B cell (primary cell): Measurements from ENCODE around the gene PHEX. TPM values are rescaled to one million over a fixed set of nuclear protein-coding genes. Genes with fewer than 3 reads are reported as not detected.

ENCODE experiments used
- ATAC-seq: fragments of 200-7000 bp; cut with Tn5 transposase; one replicate; pipeline ENCODE4 v1.10.0; 2021; ENCODE audit warnings: low read depth, mild to moderate bottlenecking, moderate number of reproducible peaks, moderate library complexity
- CTCF ChIA-PET: fragments of 350-600 bp; sonication (Branson Sonifier 250); formaldehyde crosslinking; loops from one replicate; lab custom pipeline; 2021; ENCODE audit warnings: antibody characterized with exemption, inconsistent platforms; lab: Charles Lee
- POLR2A ChIA-PET: fragments of 350-600 bp; sonication (Branson Sonifier 250); formaldehyde crosslinking; loops from one replicate; lab custom pipeline; 2021; ENCODE audit warnings: antibody characterized with exemption; lab: Charles Lee
- DNase-seq: peaks from one replicate; pipeline ENCODE4 v3.0.0; 2013
- H2AFZ ChIP-seq: 2 replicates; pipeline ENCODE4 v1.6.1; 2012; ENCODE audit warnings: mild to moderate bottlenecking, low read depth, low read length; ENCODE audit not compliant: insufficient read depth, poor library complexity, severe bottlenecking
- H3K27ac ChIP-seq, 2 donors: 1 replicate in 1 of 2; 2 replicates in 1 of 2; pipeline ENCODE4 v1.5.1; 2012 to 2013; ENCODE audit warnings: low read length in 2 of 2, mild to moderate bottlenecking in 2 of 2, moderate library complexity in 1 of 2
- H3K27me3 ChIP-seq, 4 experiments: fragments of 200-600 bp in 1 of 4; sonication (generic) in 1 of 4; replicated peaks in 1 of 4; 1 replicate in 2 of 4; 2 replicates in 2 of 4; pipeline versions ENCODE4 v1.6.1 to v1.7.0; 2013 to 2016; ENCODE audit warnings: low read length in 3 of 4, mild to moderate bottlenecking in 2 of 4, mixed read lengths in 1 of 4, moderate library complexity in 1 of 4; ENCODE audit not compliant: insufficient read depth in 4 of 4, control insufficient read depth in 3 of 4; ENCODE audit errors: control extremely low read depth in 1 of 4
- H3K36me3 ChIP-seq, 2 experiments: replicated peaks in 1 of 2; 1 replicate in 1 of 2; 2 replicates in 1 of 2; pipeline versions ENCODE4 v1.6.1 to v1.7.1; 2013; ENCODE audit warnings: low read length in 1 of 2; ENCODE audit not compliant: insufficient read depth in 2 of 2, control insufficient read depth in 1 of 2; ENCODE audit errors: control extremely low read depth in 1 of 2, extremely low read depth in 1 of 2
- H3K4me1 ChIP-seq, 2 donors: fragments of 200-600 bp in 1 of 2; sonication (generic) in 1 of 2; 1 replicate in 1 of 2; 2 replicates in 1 of 2; pipeline versions ENCODE4 v1.5.1 to v1.6.1; 2013 to 2017; ENCODE audit warnings: low read length in 2 of 2; ENCODE audit not compliant: control insufficient read depth in 2 of 2, insufficient read depth in 2 of 2
- H3K4me2 ChIP-seq: replicated peaks from 2 replicates; pipeline ENCODE3; 2012; ENCODE audit warnings: mild to moderate bottlenecking, low read depth, low read length; ENCODE audit not compliant: poor library complexity, severe bottlenecking
- H3K4me3 ChIP-seq, 5 experiments: fragments of 200-600 bp in 1 of 5; sonication (generic) in 1 of 5; 1 replicate in 3 of 5; 2 replicates in 2 of 5; pipeline versions ENCODE4 v1.5.1 to v1.7.0; 2011 to 2016; ENCODE audit warnings: low read length in 4 of 5, mild to moderate bottlenecking in 4 of 5, low read depth in 2 of 5, control low read depth in 1 of 5, moderate library complexity in 1 of 5; ENCODE audit not compliant: insufficient read depth in 1 of 5; ENCODE audit errors: control extremely low read depth in 1 of 5, extremely low read depth in 1 of 5
- H3K79me2 ChIP-seq: fragments of 200-600 bp; sonication (generic); one replicate; pipeline ENCODE4 v1.6.0; 2016; ENCODE audit warnings: low read length; ENCODE audit not compliant: control insufficient read depth, insufficient read depth
- H3K9ac ChIP-seq: fragments of 200-600 bp; sonication (generic); 2 replicates; pipeline ENCODE4 v1.6.1; 2017; ENCODE audit warnings: mild to moderate bottlenecking, low read length, moderate library complexity
- H3K9me3 ChIP-seq, 3 donors: one replicate each; pipeline versions ENCODE4 v1.6.1 to v1.7.1; 2013; ENCODE audit warnings: low read length in 2 of 3; ENCODE audit not compliant: control insufficient read depth in 2 of 3, insufficient read depth in 1 of 3; ENCODE audit errors: control extremely low read depth in 1 of 3
- H4K20me1 ChIP-seq: 2 replicates; pipeline ENCODE4 v1.6.0; 2012; ENCODE audit warnings: mild to moderate bottlenecking, low read length; ENCODE audit not compliant: insufficient read depth, control insufficient read depth, poor library complexity, severe bottlenecking
- H3K27ac Mint-ChIP-seq: one replicate; pipeline ENCODE4 v1.8.0; 2021; ENCODE audit warnings: mixed read lengths
- H3K27me3 Mint-ChIP-seq: one replicate; pipeline ENCODE4 v1.8.0; 2021; ENCODE audit warnings: mixed read lengths
- H3K4me1 Mint-ChIP-seq: one replicate; pipeline ENCODE4 v1.8.0; 2021; ENCODE audit warnings: mixed read lengths
- H3K4me3 Mint-ChIP-seq: one replicate; pipeline ENCODE4 v1.8.0; 2021; ENCODE audit warnings: mixed read lengths
- H3K9me3 Mint-ChIP-seq: one replicate; pipeline ENCODE4 v1.8.0; 2022; ENCODE audit warnings: mixed read lengths; ENCODE audit not compliant: insufficient read depth
- EZH2 ChIP-seq: IDR thresholded peaks from 2 replicates; pipeline ENCODE4 v1.6.1; 2012; ENCODE audit warnings: borderline replicate concordance, low read depth, mild to moderate bottlenecking, moderate library complexity, low read length; ENCODE audit not compliant: insufficient read depth, poor library complexity, severe bottlenecking
- WGBS: methylation state at CpG from one replicate; pipeline ENCODE4 v1.1.5; 2013; ENCODE audit warnings: missing lambda C conversion rate; ENCODE audit not compliant: insufficient coverage; 5-methylcytosine and 5-hydroxymethylcytosine counted together
- intact Hi-C: fragments of 100-400 bp; cut with micrococcal nuclease; formaldehyde crosslinking; loops from one replicate; pipeline ENCODE4 v1.10.0; 2022
- polyA plus RNA-seq: library from polyadenylated mRNA; depleted of rRNA; stranded (reverse); fragments of >200 nt; gene quantifications from 2 replicates; pipeline ENCODE4 v1.2.3, GENCODE V29; 2012
- total RNA-seq, 2 donors: library from RNA; stranded (reverse); fragments of 120-200 nt in 1 of 2; gene quantifications; 1 replicate in 1 of 2; 2 replicates in 1 of 2; pipeline versions ENCODE4 v1.2.3 to v1.2.4, GENCODE V29; 2013 to 2022
- TF ChIP-seq, protein P1 (sequence below): fragments of 200-600 bp; IDR thresholded peaks from one replicate; pipeline ENCODE4 v1.8.0; 2022; ENCODE audit warnings: antibody characterized with exemption, mild to moderate bottlenecking

The PHEX gene
- total and polyA plus RNA-seq, 2 donors (not counting 1 experiment from before 2014, with no cell fraction given) = 0.01 to 0.15 TPM

DNA sequence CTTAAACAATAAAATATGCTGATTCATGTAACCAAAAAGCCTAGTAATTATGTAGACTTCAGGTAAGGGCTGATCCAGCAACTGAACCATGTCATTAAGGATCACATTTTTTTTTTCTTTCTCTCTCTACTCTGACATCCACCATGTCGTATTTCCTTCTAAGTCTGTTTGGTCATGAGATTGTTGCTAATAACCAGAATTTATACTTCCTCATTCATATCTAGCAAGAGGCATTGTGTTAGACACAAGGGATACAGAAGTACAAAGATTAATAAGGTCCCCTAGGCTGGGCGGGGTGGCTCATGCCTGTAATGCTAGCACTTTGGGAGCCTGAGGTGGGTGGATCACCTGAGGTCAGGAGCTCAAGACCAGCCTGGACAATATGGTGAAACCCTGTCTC is 24.1 kb downstream of the PHEX start:
- Mint-ChIP-seq H3K4me1 (peaks cover 45% of the 10 kb centered on the region), H3K27me3 (no peaks in the 10 kb centered on the region), H3K27ac (no peak overlapping the region), H3K9me3 (no peaks in the 10 kb centered on the region), H3K4me3 (no peak overlapping the region)
- CTCF ChIA-PET = interaction anchor here (0.8 to 1.2 kb wide), 2 partner anchors 71 to 80 kb away, joined by 4 read pairs; no protein-coding TSS in a partner anchor
- no peak overlapping the region for H3K4me3 ChIP-seq
- no peak for TF ChIP-seq EZH2
- TF ChIP-seq, protein P1, sequence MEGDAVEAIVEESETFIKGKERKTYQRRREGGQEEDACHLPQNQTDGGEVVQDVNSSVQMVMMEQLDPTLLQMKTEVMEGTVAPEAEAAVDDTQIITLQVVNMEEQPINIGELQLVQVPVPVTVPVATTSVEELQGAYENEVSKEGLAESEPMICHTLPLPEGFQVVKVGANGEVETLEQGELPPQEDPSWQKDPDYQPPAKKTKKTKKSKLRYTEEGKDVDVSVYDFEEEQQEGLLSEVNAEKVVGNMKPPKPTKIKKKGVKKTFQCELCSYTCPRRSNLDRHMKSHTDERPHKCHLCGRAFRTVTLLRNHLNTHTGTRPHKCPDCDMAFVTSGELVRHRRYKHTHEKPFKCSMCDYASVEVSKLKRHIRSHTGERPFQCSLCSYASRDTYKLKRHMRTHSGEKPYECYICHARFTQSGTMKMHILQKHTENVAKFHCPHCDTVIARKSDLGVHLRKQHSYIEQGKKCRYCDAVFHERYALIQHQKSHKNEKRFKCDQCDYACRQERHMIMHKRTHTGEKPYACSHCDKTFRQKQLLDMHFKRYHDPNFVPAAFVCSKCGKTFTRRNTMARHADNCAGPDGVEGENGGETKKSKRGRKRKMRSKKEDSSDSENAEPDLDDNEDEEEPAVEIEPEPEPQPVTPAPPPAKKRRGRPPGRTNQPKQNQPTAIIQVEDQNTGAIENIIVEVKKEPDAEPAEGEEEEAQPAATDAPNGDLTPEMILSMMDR = no peak
- H3K4me2 ChIP-seq = no peak overlapping the region
- no peaks in the 10 kb centered on the region for H3K27me3 ChIP-seq
- H3K27ac ChIP-seq = peak overlapping the region in 1 of 2 donors; percentile 22
- H3K79me2 ChIP-seq = no peaks in the 10 kb centered on the region
- H3K9ac ChIP-seq = no peak overlapping the region
- no CpG with 5 or more reads among the region's 2 CpGs for WGBS
- no peak overlapping the region for H2AFZ ChIP-seq
- no peaks in the 10 kb centered on the region for H3K36me3 ChIP-seq
- POLR2A ChIA-PET = no interaction called here
- H4K20me1 ChIP-seq = no peaks in the 10 kb centered on the region
- no peaks in the 10 kb centered on the region for H3K9me3 ChIP-seq
- intact Hi-C loops = no loop called here
- ATAC-seq (no peak), DNase-seq (peak; percentile 36)
- H3K4me1 ChIP-seq = peaks cover 35 to 52% of the 10 kb centered on the region in 2 donors

GRCh38 chrX:22057667-22058066 is 25.5 kb downstream of the PHEX start:
- Histone ChIP-seq H3K36me3 (no peaks in the 10 kb centered on the region), H3K9me3 (peaks cover 0 to 5% (median 2%) of the 10 kb centered on the region in 3 donors), H3K9ac (no peak overlapping the region), H4K20me1 (no peaks in the 10 kb centered on the region), H3K27ac (peak overlapping the region; percentile 20 to 54), H3K4me1 (peaks cover 50 to 66% of the 10 kb centered on the region in 2 donors), H2AFZ (no peak overlapping the region), H3K4me3 (no peak overlapping the region), H3K27me3 (no peaks in the 10 kb centered on the region), H3K4me2 (peak overlapping the region; percentile 33), H3K79me2 (no peaks in the 10 kb centered on the region)
- H3K4me3 Mint-ChIP-seq = peak overlapping the region; percentile 52
- peaks cover 59% of the 10 kb centered on the region for H3K4me1 Mint-ChIP-seq
- H3K27me3 Mint-ChIP-seq = no peaks in the 10 kb centered on the region
- TF ChIP-seq, protein P1 = no peak
- TF ChIP-seq EZH2 = no peak
- ChIA-PET CTCF (interaction anchor here (1.2 kb wide), 1 partner anchor 72 kb away, joined by 4 read pairs; no protein-coding TSS in a partner anchor), POLR2A (no interaction called here)
- ATAC-seq (peak; percentile 79), DNase-seq (peak; percentile 50)
- no peaks in the 10 kb centered on the region for H3K9me3 Mint-ChIP-seq
- intact Hi-C loops = no loop called here
- H3K27ac Mint-ChIP-seq = peak overlapping the region; percentile 83
- WGBS = 0% methylated on average over 1 of the region's 3 CpGs
